ENCODE measurements around the gene CAPN2. TPM values are rescaled to one million over a fixed set of nuclear protein-coding genes. Genes with fewer than 3 reads are reported as not detected.
A peak's percentile ranks its signal among the peaks of the same experiment; 100 is the strongest.

Gene CAPN2
- total RNA-seq, 4 donors from 2014 or later = 143 to 276 (median 202) TPM

DNA sequence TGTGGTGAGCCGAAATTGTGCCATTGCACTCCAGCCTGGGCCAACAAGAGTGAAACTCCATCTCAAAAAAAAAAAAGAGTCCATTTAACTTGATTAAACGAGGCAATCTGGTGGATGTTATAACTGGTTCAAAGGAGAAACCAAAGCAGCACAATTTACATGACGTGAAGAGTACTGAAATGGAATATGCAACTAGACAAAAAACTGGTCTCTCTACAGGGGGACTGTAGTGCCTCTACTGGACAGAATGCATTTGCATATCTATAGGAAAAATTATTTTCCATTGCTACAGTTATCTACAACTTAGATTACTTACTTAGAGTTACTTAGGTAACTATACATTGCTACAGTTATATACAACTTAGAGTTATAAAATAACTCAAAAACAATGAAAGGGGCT lies 2.7 kb upstream of the CAPN2 start:
- TF ChIP-seq POLR2A (IDR thresholded peaks at IDR 0.05) = no peak
- TF ChIP-seq, protein P1, sequence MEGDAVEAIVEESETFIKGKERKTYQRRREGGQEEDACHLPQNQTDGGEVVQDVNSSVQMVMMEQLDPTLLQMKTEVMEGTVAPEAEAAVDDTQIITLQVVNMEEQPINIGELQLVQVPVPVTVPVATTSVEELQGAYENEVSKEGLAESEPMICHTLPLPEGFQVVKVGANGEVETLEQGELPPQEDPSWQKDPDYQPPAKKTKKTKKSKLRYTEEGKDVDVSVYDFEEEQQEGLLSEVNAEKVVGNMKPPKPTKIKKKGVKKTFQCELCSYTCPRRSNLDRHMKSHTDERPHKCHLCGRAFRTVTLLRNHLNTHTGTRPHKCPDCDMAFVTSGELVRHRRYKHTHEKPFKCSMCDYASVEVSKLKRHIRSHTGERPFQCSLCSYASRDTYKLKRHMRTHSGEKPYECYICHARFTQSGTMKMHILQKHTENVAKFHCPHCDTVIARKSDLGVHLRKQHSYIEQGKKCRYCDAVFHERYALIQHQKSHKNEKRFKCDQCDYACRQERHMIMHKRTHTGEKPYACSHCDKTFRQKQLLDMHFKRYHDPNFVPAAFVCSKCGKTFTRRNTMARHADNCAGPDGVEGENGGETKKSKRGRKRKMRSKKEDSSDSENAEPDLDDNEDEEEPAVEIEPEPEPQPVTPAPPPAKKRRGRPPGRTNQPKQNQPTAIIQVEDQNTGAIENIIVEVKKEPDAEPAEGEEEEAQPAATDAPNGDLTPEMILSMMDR (IDR thresholded peaks at IDR 0.05) = peak in 2 of 6 experiments; percentile 13 to 15
- Histone ChIP-seq H3K27ac (no peak overlapping the region), H3K4me3 (no peak overlapping the region), H3K9me3 (peaks cover 0 to 5% (median 0%) of the 10 kb centered on the region in 4 donors), H3K36me3 (no peaks in the 10 kb centered on the region), H3K4me1 (peaks cover 0 to 49% (median 4%) of the 10 kb centered on the region in 4 donors), H3K27me3 (no peaks in the 10 kb centered on the region)
- no peak for DNase-seq

DNA sequence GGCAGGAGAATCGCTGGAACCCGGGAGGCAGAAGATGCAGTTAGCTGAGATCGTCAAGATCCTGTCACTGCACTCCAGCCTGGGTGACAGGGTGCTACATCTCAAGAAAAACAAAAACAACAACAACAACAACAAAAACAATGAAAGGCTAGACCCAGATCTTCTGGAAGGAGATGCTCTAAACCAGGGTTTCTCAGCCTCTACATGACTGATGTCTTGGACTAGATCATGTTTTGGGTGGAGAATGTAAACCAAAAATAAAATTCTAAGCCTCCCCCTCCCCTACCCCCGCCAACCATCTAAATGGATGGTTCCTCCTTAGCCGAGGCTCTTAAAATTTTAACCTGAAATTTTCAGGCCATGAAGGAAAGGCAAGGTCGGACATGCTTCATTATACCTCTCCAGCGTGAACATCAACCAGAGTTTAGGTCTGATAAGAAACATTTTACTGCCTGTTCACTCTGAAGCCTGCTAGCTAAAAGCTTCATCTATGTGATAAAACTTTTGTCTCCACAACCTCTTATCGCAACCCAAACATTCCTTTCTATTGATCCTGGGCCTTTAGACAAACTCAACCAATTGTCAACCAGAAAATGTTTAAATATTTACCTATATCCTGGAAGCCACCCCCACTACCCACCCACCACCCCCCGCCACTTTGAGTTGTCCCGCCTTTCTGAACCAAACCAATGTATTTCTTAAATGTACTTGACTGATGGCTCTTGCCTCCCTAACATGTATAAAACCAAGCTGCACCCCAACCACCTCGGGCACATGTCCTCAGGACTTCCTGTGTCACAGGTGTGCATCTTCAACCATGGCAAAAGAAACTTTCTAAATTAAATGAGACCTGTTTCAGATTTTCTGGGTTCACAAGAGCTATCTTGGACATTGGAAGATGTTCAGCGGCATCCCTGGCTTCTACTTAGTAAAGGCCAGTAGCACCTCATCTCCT lies 1.9 kb upstream of the CAPN2 start:
- peaks cover 0 to 49% (median 11%) of the 10 kb centered on the region in 4 donors for H3K4me1 ChIP-seq
- DNase-seq = no peak
- TF ChIP-seq, protein P1 (IDR thresholded peaks at IDR 0.05) = no peak
- TF ChIP-seq POLR2A (IDR thresholded peaks at IDR 0.05) = no peak
- no peaks in the 10 kb centered on the region for H3K27me3 ChIP-seq
- peaks cover 0 to 5% (median 0%) of the 10 kb centered on the region in 4 donors for H3K9me3 ChIP-seq
- H3K27ac ChIP-seq = no peak overlapping the region
- H3K36me3 ChIP-seq = no peaks in the 10 kb centered on the region
- no peak overlapping the region for H3K4me3 ChIP-seq

DNA sequence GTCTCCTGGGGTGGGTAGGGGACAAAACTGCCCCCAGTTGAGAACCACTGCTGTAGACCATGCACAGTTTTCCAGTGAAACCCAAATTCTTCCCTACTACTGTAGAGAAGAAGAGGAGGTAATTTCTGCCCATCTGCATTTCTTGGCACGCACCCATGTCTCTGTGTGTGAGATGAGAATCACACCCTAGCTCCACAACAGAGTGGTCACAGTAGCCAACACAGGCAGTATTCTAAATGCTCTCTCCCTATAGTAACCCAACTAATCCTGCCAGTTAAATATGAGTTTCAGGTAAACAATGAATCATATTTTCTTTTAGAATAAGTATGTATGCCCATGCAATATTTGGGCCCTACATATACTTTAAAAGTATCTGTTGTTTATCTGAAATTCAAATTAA lies 1.2 kb upstream of the CAPN2 start:
- no peaks in the 10 kb centered on the region for H3K36me3 ChIP-seq
- no peaks in the 10 kb centered on the region for H3K27me3 ChIP-seq
- H3K9me3 ChIP-seq = peaks cover 0 to 5% (median 0%) of the 10 kb centered on the region in 4 donors
- H3K4me1 ChIP-seq = peaks cover 0 to 49% (median 18%) of the 10 kb centered on the region in 4 donors
- TF ChIP-seq, protein P1 (IDR thresholded peaks at IDR 0.05) = no peak
- no peak for TF ChIP-seq POLR2A (IDR thresholded peaks at IDR 0.05)
- no peak for DNase-seq
- H3K4me3 ChIP-seq = no peak overlapping the region
- H3K27ac ChIP-seq = no peak overlapping the region

DNA sequence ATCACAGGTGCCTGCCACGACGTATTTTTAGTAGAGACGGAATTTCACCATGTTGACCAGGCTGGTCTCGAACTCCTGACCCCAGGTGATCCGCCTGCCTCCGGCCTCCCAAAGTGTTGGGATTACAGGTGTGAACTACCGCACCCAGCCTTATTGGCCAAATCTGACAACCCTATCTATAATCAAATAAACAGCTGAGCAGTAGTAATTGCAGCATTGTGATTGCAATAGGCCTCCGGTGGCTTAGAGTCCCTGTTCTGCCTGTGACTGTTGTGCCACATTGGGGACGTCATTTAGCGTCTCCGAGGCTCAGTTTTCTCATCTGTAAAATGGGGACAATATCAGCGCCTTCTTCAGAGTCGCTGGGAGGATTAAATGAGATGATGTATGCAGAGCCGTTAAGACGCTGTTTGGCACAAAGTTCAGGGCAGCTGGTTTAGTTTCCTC lies 569 bp upstream of the CAPN2 start:
- H3K4me3 ChIP-seq = peak overlapping the region; percentile 76 to 95 (median 88)
- no peak for DNase-seq
- TF ChIP-seq POLR2A (IDR thresholded peaks at IDR 0.05) = no peak
- TF ChIP-seq, protein P1 (IDR thresholded peaks at IDR 0.05) = no peak

DNA sequence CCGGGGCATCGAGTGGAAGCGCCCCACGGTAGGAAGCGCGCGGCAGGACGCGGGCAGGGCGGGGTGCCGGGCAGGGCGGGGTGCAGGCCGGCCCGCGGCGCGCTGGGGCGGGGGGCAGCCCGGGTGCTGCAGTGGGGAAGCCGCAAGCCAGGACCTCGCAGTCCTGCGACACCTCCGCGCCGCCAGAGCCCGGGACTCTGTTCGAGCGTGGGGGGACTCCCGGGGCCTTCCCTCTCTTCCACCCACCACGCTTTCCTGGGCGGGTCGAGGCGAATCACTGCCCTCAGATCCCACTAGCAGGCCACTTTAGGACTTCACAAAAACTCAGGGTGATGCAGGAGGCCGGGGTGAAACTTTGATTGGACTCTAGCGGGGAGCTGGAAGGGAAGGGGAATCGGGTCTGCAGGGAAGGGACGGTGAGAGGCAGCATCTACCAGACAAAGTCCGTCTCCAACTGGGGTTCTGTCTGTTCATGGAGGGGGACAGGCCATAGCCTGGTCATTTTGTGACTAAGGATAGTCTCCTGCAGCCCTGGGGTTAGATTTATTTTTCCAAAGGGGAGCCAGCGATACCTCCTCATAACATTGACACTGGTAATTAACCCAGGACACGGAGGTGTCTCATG lies 623 bp downstream of the CAPN2 start:
- peak; percentile 27 to 78 (median 60) for DNase-seq

More for the DNA sequence above, 569 bp upstream of the CAPN2 start:
- Histone ChIP-seq H3K4me1 (peaks cover 0 to 49% (median 23%) of the 10 kb centered on the region in 4 donors), H3K27me3 (no peaks in the 10 kb centered on the region), H3K36me3 (no peaks in the 10 kb centered on the region), H3K9me3 (peaks cover 0 to 5% (median 0%) of the 10 kb centered on the region in 4 donors), H3K27ac (peak overlapping the region; percentile 83 to 100 (median 96))

More for the DNA sequence above, 623 bp downstream of the CAPN2 start:
- H3K4me1 ChIP-seq = peaks cover 0 to 43% (median 25%) of the 10 kb centered on the region in 4 donors
- H3K4me3 ChIP-seq = peak overlapping the region; percentile 76 to 95 (median 88)
- H3K9me3 ChIP-seq = peaks cover 0 to 5% (median 0%) of the 10 kb centered on the region in 4 donors
- no peaks in the 10 kb centered on the region for H3K27me3 ChIP-seq
- H3K36me3 ChIP-seq = peaks cover 0 to 7% (median 0%) of the 10 kb centered on the region in 3 donors
- no peak for TF ChIP-seq POLR2A (IDR thresholded peaks at IDR 0.05)
- TF ChIP-seq, protein P1 (IDR thresholded peaks at IDR 0.05) = no peak
- peak overlapping the region; percentile 83 to 100 (median 96) for H3K27ac ChIP-seq

Measured in Peyer's patch (tissue), 4 donors.